ENCODE results near the gene RAB24. TPM values are rescaled to one million over a fixed set of nuclear protein-coding genes. Genes with fewer than 3 reads are reported as not detected.
A peak's percentile ranks its signal among the peaks of the same experiment; 100 is the strongest.
"Not testable (repeated sequence)": the region's sequence is repeated elsewhere in the genome, so short reads cannot be mapped to it uniquely, and the experiment has no call there.

The RAB24 gene
- polyA plus RNA-seq, 1 donor = 23.7 TPM

- DNase-seq = no peak
Observed at GRCh38 chr5:177312649-177313181, 9.2 kb upstream of the RAB24 start.

- DNase-seq = peak; percentile 96
Observed at GRCh38 chr5:177311723-177312648, 8.5 kb upstream of the RAB24 start, which contains the start of gene MXD3. Gene MXD3, minus strand, starts transcription at chr5:177311898. Its CDS starts 68 bp downstream, at chr5:177311830.

GRCh38 chr5:177311392-177311722 is 7.8 kb upstream of the RAB24 start:
- DNase-seq = no peak

GRCh38 chr5:177310757-177311391 is 7.4 kb upstream of the RAB24 start:
- DNase-seq = no peak

GRCh38 chr5:177310332-177310731 is 6.8 kb upstream of the RAB24 start:
- no peak for DNase-seq

GRCh38 chr5:177309351-177310191 is 6.1 kb upstream of the RAB24 start:
- DNase-seq = peak; percentile 44

GRCh38 chr5:177308740-177309139 is 5.2 kb upstream of the RAB24 start:
- no peak for DNase-seq

- no peak for DNase-seq
Observed at GRCh38 chr5:177307544-177308363, 4.2 kb upstream of the RAB24 start.

GRCh38 chr5:177306674-177307543 is 3.4 kb upstream of the RAB24 start:
- DNase-seq = no peak

GRCh38 chr5:177306103-177306640 is 2.7 kb upstream of the RAB24 start:
- not testable (repeated sequence) for DNase-seq

- DNase-seq = no peak
Observed at GRCh38 chr5:177304392-177305119, 1.0 kb upstream of the RAB24 start.

GRCh38 chr5:177303925-177304391 is 439 bp upstream of the RAB24 start:
- DNase-seq = no peak

- no peak for DNase-seq
Observed at GRCh38 chr5:177302354-177303110, 987 bp downstream of the RAB24 start.

GRCh38 chr5:177301503-177302165 is 1.9 kb downstream of the RAB24 start:
- no peak for DNase-seq

GRCh38 chr5:177300951-177301350 is 2.6 kb downstream of the RAB24 start:
- DNase-seq = no peak

- DNase-seq = peak; percentile 29
Observed at GRCh38 chr5:177300236-177300880, 3.2 kb downstream of the RAB24 start.

GRCh38 chr5:177299697-177300096 is 3.8 kb downstream of the RAB24 start:
- no peak for DNase-seq

Data from left kidney (tissue), 2 donors.